ENCODE data around the gene CMTM2.
"Not testable (repeated sequence)": the region's sequence is repeated elsewhere in the genome, so short reads cannot be mapped to it uniquely, and the experiment has no call there.

The CMTM2 gene

GRCh38 chr16:66605979-66606751, 26.9 kb downstream of the CMTM2 start:
- DNase-seq (ENCODE audit: low read depth) = no peak

DNA sequence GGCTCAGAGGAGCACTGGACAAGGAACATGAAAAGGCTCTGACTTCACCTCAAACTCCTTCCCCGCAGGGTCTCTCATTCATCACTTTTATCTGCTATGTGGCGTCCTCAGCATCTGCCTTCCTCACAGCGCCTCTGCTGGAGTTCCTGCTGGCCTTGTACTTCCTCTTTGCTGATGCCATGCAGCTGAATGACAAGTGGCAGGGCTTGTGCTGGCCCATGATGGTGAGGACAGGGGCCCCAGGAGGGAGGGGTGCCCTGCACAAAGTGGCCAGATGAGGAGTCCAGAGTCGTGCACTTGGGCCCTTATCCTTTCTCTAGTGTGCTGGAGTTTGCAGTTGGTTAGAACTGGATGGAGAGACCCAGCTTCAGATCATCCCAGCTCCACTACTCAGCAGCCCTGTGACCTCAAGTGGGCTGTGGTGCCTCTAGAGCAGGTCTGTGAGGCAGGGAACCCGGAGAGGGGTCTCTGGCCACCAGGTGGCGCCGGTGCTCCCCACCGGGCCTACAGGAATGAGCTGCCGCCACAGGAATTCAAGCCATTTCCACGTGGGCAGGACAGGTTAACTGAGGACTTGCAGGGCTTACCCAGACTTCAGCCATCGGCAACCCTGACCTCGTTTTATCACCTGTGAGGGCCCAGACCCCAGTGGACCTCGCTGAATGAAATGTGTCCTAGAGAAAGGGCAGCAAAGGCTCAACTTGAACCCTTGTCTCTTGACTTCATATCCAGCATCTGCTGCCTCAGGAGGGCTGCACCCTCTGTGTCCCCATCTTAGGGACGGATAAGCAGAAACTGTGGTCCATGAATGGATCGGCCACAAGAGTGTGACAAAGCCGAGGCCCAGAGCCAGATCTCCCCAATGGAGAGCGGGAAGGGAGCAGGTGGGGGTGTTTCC, 29.2 kb downstream of the CMTM2 start:
- DNase-seq (ENCODE audit: low read depth) = peak; percentile 82

DNA sequence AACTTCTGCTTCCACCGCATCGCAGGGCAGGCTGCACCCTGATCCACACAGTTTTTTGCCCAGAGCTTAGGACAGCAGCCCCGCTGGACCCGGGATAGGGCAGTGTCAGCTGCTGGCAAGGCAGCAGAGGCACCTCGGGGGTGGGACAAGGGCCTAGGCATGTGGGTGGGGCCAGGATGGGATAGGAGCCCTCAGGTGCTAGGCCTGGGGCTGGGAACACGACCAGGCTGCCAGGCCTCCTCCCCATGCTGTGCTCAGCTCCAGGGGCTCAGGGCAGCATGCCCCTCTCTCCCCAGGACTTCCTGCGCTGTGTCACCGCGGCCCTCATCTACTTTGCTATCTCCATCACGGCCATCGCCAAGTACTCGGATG, 29.9 kb downstream of the CMTM2 start:
- DNase-seq (ENCODE audit: low read depth) = no peak

GRCh38 chr16:66610111-66610820, 31.0 kb downstream of the CMTM2 start:
- DNase-seq (ENCODE audit: low read depth) = no peak

DNA sequence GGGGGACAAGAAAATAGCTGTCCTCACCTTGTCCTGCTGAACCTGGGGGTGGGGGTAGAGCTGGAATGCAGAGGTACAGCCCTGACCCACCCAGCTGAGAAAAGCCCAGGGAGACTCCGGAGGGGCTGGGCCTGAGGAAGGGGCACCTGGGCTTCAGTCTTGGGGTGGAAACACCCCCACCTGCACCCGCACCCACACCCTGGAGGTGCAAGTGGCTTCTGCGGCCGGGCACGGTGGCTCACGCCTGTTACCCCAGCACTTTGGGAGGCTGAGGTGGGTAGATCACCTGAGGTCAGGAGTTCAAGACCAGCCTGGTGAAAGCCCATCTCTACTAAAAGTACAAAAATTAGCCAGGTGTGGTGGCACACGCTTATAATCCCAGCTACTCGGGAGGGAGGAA, 32.6 kb downstream of the CMTM2 start:
- not testable (repeated sequence) for DNase-seq (ENCODE audit: low read depth)

DNA sequence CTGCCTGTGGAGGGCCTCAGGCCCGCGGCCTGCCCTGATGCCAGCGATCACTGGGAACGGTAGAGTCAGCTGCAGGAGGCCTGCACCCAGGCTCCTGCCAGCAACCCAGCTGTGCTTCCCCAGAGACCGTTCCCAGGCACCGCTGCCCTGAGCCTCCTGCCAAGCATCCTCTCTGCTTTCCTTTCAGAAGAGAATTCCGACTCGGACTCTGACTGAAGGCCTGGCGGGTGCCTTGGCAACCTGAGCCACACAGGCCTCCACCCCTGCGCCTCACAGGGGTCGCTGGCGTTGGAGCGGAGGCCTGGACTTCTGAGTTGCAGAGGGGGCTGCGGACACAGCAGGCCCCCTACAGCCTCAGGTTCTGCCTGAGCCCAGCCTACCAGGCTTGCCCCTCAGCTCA, 33.2 kb downstream of the CMTM2 start:
- no peak for DNase-seq (ENCODE audit: low read depth)

DNA sequence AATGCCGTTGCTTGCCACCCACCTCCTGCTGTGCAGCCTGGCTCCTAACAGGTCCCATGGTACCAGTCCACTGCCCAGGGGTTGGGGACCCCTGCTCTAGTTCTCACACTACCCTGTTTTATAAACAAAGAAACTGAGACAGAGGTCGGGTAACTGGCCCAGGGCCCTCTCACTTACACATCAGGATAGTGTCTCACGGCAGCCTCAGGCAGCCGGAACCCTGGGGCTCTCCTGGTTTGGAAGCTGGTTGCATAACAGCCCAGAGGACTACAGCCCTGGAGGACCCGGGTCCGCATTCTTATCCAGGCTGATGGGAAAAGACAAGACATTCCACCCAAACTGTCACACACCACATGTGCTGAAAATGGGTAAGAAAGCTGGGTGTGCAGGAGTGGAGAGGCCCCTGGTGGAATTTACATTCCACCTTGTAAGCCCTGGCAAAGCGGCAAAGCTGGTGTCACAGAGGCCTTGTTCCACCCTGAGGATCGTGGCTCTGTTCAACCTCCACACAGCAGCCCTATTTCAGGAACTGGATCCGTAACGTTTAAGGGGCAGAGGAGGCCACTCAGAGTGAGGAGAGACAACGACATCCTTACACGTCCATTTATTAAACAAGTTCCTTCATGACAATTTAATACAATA, 35.0 kb downstream of the CMTM2 start:
- DNase-seq (ENCODE audit: low read depth) = no peak

GRCh38 chr16:66616169-66616568, 36.9 kb downstream of the CMTM2 start:
- no peak for DNase-seq (ENCODE audit: low read depth)

DNA sequence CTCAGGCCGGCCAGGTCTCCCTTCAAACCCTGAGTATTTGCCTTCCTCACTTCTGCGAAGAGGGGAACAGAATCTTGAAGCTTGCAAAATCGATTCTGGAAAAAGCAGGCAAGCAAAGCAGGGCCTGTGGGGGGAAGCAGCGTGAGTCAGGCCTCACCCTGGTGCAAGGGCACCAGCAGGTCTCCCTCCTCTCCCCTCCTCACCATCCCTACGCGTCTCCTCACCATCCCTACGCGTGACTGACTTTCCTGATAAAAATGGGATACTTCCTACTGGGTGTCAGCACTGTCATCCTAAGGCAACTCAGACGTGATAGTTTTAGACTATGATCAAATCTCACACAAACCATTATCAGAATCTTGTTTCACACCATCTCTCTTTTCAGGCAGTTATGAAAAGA, 37.3 kb downstream of the CMTM2 start:
- DNase-seq (ENCODE audit: low read depth) = no peak

- DNase-seq (ENCODE audit: low read depth) = no peak
These were observed 37.8 kb downstream of the CMTM2 start for GRCh38 chr16:66617010-66617434.

DNA sequence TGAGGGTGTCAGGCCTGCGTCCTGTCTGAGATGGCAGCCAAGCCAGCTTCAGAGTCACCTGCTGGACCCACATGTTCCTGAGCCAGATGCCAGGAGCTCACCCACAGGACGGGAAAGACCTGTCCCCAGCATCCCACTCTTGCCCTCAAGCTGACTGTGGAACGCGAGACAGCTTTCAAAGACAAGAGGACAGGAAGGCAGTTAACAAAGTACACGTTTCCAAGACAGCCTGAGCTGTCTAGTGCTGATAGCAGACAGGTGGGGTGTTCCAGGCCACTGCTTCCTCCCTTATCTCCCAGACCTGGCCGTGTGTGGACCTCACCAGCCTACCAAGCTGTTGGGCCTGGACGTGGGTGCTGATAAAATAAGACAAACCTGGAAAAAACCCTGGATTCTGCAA, 38.5 kb downstream of the CMTM2 start:
- no peak for DNase-seq (ENCODE audit: low read depth)

GRCh38 chr16:66618588-66619375, 39.5 kb downstream of the CMTM2 start:
- DNase-seq (ENCODE audit: low read depth) = no peak

- no peak for DNase-seq (ENCODE audit: low read depth)
These were observed 40.5 kb downstream of the CMTM2 start for GRCh38 chr16:66619534-66620428.

DNA sequence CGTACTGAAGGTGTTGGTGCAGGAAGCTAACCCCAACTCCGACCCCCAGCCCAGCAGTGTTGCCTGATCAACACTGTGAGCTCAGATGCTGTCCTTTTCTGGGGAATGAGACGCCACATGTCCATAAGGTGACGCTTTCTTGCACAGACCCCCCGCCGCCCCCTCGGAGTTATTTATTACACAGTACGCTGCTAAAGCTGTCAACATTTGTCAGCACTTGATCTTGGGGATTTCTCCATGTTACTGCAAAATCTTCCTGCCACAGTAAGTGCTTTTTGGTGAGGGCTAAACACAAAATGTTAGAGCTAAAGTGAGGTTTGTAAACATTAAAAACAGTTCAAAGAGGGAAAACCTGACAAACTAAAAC, 41.1 kb downstream of the CMTM2 start:
- DNase-seq (ENCODE audit: low read depth) = no peak

DNA sequence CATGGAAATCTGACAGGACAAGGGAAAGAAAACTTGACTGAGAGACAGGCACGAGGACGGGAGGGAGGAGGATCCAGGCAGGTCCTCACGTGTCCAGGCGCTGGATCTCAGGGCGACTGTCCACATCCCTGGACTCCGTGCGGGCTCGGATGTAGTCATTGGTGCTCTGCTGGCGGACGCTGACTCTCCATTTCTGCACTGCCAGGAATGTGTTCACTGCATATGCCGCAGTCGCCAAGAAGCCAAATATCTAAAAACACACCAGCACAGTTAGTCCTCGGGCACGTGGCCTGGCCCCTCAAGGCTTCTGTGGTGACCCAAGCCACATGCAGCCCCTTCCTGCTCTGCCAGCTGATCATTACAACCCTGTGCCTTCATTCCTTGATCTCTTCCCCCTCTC, 42.7 kb downstream of the CMTM2 start:
- no peak for DNase-seq (ENCODE audit: low read depth)

DNA sequence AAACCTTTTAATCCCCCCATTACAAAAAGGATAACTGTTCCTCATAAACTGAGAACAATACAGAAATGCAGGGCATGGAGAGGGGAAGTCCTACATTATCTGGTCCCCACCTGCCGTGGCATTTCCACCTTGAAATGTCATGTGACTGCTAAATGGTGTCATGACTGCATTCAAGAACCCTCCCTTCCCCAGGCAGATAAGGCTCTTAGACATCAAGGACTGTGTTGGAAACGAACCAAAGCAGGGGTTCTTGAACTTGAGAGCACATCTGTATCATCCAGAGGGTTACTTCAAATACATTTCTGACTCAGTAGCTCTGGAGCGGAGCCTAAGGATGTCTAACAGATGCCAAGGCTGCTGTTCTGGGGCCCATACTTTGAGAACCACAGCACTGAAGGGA, 43.6 kb downstream of the CMTM2 start:
- no peak for DNase-seq (ENCODE audit: low read depth)

GRCh38 chr16:66623755-66624154, 44.5 kb downstream of the CMTM2 start:
- DNase-seq (ENCODE audit: low read depth) = no peak

DNA sequence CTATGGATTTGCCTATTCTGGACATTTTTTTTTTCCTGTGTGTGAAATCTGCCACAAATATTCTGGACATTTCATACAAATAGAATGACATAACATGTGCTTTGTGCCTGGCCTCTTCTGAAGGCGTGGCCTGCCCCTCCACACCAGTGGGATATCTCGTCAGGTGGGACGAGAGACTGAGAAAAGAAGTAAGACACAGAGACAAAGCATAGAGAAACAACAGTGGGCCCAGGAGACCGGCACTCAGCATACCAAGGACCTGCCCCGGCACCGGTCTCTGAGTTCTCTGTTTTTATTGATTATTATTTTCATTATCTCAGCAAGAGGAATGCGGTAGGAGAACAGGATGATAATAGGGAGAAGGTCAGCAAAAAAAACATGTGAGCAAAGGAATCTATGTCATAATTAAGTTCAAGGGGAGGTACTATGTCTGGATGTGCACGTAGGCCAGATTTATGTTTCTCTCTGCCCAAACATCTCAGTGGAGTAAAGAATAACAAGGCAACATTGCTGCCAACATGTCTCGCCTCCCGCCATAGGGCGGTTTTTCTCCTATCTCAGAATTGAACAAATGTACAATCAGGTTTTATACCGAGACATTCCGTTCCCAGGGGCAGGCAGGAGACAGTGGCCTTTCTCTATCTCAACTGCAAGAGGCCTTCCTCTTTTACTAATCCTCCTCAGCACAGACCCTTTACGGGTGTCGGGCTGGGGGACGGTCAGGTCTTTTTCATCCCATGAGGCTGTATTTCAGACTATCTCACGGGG, 48.5 kb downstream of the CMTM2 start:
- DNase-seq (ENCODE audit: low read depth) = not testable (repeated sequence)

DNA sequence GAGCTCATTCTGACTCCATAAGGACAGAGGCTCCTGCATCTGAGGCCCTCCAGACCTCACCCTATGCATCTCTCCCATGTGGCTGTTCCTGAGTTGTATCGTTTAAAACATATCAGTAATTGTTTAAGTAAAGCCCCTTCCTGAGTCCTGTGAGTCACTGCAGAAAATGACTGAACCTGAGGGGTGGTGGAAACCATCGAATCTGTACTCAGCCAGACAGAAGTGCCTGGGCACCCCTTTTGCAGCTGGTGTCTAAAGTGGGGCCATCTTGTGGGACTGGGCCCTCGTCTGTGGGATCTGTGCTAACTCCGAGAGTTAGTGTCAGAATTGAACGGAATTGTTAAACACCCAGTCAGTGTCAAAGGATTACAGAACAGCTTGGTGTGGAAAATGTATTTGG, 50.6 kb downstream of the CMTM2 start:
- no peak for DNase-seq (ENCODE audit: low read depth)
